Measurements from ENCODE around the gene CDKN2B.

The CDKN2B gene

GRCh38 chr9:21995006-21995665 lies 14.0 kb downstream of the CDKN2B start:
- TF ChIP-seq CREB1 (IDR thresholded peaks at IDR 0.05; ENCODE audit: low read depth) (0 out of 2 replicates have a peak, but pooled peaks have one; percentile 7), TAF1 (IDR thresholded peaks at IDR 0.05; ENCODE audit: low read depth) (peak; percentile 50), NFIC (IDR thresholded peaks at IDR 0.05) (no peak), ZBTB7A (IDR thresholded peaks at IDR 0.05; ENCODE audit: low read depth) (peak; percentile 88; the same call in 1 of the 2 replicates)

- TF ChIP-seq MAX (IDR thresholded peaks at IDR 0.05) (no peak; the same call in 1 of the 2 replicates), REST (IDR thresholded peaks at IDR 0.05; ENCODE audit: low read depth) (no peak), USF1 (IDR thresholded peaks at IDR 0.05) (peak; percentile 83), EGR1 (IDR thresholded peaks at IDR 0.05) (no peak), NFIC (IDR thresholded peaks at IDR 0.05) (no peak), CREB1 (IDR thresholded peaks at IDR 0.05; ENCODE audit: low read depth) (no peak), YY1 (IDR thresholded peaks at IDR 0.05; ENCODE audit: low read depth) (no peak), TCF12 (IDR thresholded peaks at IDR 0.05; ENCODE audit: low read depth) (peak; percentile 40; the same call in 1 of the 2 replicates), TAF1 (IDR thresholded peaks at IDR 0.05; ENCODE audit: low read depth) (no peak), RAD21 (IDR thresholded peaks at IDR 0.05; ENCODE audit: low read depth) (no peak; the same call in 1 of the 2 replicates), FOXM1 (IDR thresholded peaks at IDR 0.05; ENCODE audit: borderline replicate concordance, low read depth) (no peak), EP300 (IDR thresholded peaks at IDR 0.05; ENCODE audit: borderline replicate concordance) (0 out of 2 replicates have a peak, but pooled peaks have one; percentile 2), ZBTB7A (IDR thresholded peaks at IDR 0.05; ENCODE audit: low read depth) (peak; percentile 58; the same call in 1 of the 2 replicates), CEBPB (IDR thresholded peaks at IDR 0.05) (no peak), TEAD4 (IDR thresholded peaks at IDR 0.05) (peak; percentile 60)
These were observed 14.5 kb downstream of the CDKN2B start, which contains the start of gene CDKN2B-AS1 for GRCh38 chr9:21994556-21995005. Gene CDKN2B-AS1 (plus strand): TSS chr9:21994791.

GRCh38 chr9:21993893-21994555 lies 15.1 kb downstream of the CDKN2B start, which contains the start of gene CDKN2A:
Gene CDKN2A (minus strand): TSS chr9:21994392.
- TF ChIP-seq CREB1 (IDR thresholded peaks at IDR 0.05; ENCODE audit: low read depth), result no peak
- peak; percentile 3; the same call in 1 of the 2 replicates for TF ChIP-seq RAD21 (IDR thresholded peaks at IDR 0.05; ENCODE audit: low read depth)
- TF ChIP-seq CEBPB (IDR thresholded peaks at IDR 0.05), result no peak
- TF ChIP-seq USF1 (IDR thresholded peaks at IDR 0.05), result no peak
- peak; percentile 75; the same call in 1 of the 2 replicates for TF ChIP-seq TAF1 (IDR thresholded peaks at IDR 0.05; ENCODE audit: low read depth)
- TF ChIP-seq ZBTB7A (IDR thresholded peaks at IDR 0.05; ENCODE audit: low read depth), result no peak; the same call in 1 of the 2 replicates
- TF ChIP-seq TCF12 (IDR thresholded peaks at IDR 0.05; ENCODE audit: low read depth), result 0 out of 2 replicates have a peak, but pooled peaks have one; percentile 0
- no peak for TF ChIP-seq REST (IDR thresholded peaks at IDR 0.05; ENCODE audit: low read depth)
- TF ChIP-seq YY1 (IDR thresholded peaks at IDR 0.05; ENCODE audit: low read depth), result no peak
- no peak for TF ChIP-seq TEAD4 (IDR thresholded peaks at IDR 0.05)
- no peak for TF ChIP-seq EP300 (IDR thresholded peaks at IDR 0.05; ENCODE audit: borderline replicate concordance)
- no peak for TF ChIP-seq NFIC (IDR thresholded peaks at IDR 0.05)
- no peak for TF ChIP-seq FOXM1 (IDR thresholded peaks at IDR 0.05; ENCODE audit: borderline replicate concordance, low read depth)
- TF ChIP-seq MAX (IDR thresholded peaks at IDR 0.05), result peak; percentile 42; the same call in 1 of the 2 replicates
- no peak for TF ChIP-seq EGR1 (IDR thresholded peaks at IDR 0.05)

GRCh38 chr9:21993007-21993406 lies 16.1 kb downstream of the CDKN2B start:
- TF ChIP-seq TAF1 (IDR thresholded peaks at IDR 0.05; ENCODE audit: low read depth) (no peak), EP300 (IDR thresholded peaks at IDR 0.05; ENCODE audit: borderline replicate concordance) (no peak), CEBPB (IDR thresholded peaks at IDR 0.05) (no peak), EGR1 (IDR thresholded peaks at IDR 0.05) (no peak), NFIC (IDR thresholded peaks at IDR 0.05) (no peak), CREB1 (IDR thresholded peaks at IDR 0.05; ENCODE audit: low read depth) (no peak), YY1 (IDR thresholded peaks at IDR 0.05; ENCODE audit: low read depth) (no peak), MAX (IDR thresholded peaks at IDR 0.05) (no peak; the same call in 1 of the 2 replicates), ZBTB7A (IDR thresholded peaks at IDR 0.05; ENCODE audit: low read depth) (no peak), TCF12 (IDR thresholded peaks at IDR 0.05; ENCODE audit: low read depth) (no peak), TEAD4 (IDR thresholded peaks at IDR 0.05) (no peak), REST (IDR thresholded peaks at IDR 0.05; ENCODE audit: low read depth) (no peak), RAD21 (IDR thresholded peaks at IDR 0.05; ENCODE audit: low read depth) (no peak), USF1 (IDR thresholded peaks at IDR 0.05) (no peak), FOXM1 (IDR thresholded peaks at IDR 0.05; ENCODE audit: borderline replicate concordance, low read depth) (no peak)
